Tibial nerve (tissue), 4 donors: Measurements from ENCODE around the gene PPP1R12A.

Experiments
- EP300 ChIP-seq, 2 donors: sonication (generic); formaldehyde crosslinking; IDR thresholded peaks; one replicate each; pipeline ENCODE4 v1.6.1; 2017; ENCODE audit warnings: antibody characterized with exemption in 2 of 2, mild to moderate bottlenecking in 1 of 2
- POLR2A ChIP-seq, 2 donors: fragments of 450-650 bp; IDR thresholded peaks; one replicate each; pipeline ENCODE4 v1.6.1; 2017; ENCODE audit warnings: antibody characterized with exemption in 2 of 2, mild to moderate bottlenecking in 2 of 2, moderate library complexity in 2 of 2
- TF ChIP-seq, protein P1 (sequence below), 5 experiments: fragments of 200-600 bp in 3 of 5; fragments of 450-650 bp in 2 of 5; sonication (generic) in 3 of 5; IDR thresholded peaks; one replicate each; pipeline ENCODE4 v1.5.1; 2016 to 2019; ENCODE audit warnings: antibody characterized with exemption in 5 of 5, mild to moderate bottlenecking in 3 of 5, moderate library complexity in 2 of 5

GRCh38 chr12:79775355-79776027, 159.4 kb downstream of the PPP1R12A start:
- TF ChIP-seq, protein P1, sequence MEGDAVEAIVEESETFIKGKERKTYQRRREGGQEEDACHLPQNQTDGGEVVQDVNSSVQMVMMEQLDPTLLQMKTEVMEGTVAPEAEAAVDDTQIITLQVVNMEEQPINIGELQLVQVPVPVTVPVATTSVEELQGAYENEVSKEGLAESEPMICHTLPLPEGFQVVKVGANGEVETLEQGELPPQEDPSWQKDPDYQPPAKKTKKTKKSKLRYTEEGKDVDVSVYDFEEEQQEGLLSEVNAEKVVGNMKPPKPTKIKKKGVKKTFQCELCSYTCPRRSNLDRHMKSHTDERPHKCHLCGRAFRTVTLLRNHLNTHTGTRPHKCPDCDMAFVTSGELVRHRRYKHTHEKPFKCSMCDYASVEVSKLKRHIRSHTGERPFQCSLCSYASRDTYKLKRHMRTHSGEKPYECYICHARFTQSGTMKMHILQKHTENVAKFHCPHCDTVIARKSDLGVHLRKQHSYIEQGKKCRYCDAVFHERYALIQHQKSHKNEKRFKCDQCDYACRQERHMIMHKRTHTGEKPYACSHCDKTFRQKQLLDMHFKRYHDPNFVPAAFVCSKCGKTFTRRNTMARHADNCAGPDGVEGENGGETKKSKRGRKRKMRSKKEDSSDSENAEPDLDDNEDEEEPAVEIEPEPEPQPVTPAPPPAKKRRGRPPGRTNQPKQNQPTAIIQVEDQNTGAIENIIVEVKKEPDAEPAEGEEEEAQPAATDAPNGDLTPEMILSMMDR (IDR thresholded peaks at IDR 0.05) = no peak
- TF ChIP-seq POLR2A (IDR thresholded peaks at IDR 0.05) = no peak
- TF ChIP-seq EP300 (IDR thresholded peaks at IDR 0.05) = no peak
